Lower lobe of right lung (tissue), 2 donors: ENCODE results near the gene RBBP8NL. TPM values are rescaled to one million over a fixed set of nuclear protein-coding genes. Genes with fewer than 3 reads are reported as not detected.
"Not testable (repeated sequence)": the region's sequence is repeated elsewhere in the genome, so short reads cannot be mapped to it uniquely, and the experiment has no call there.

Experiments
- ATAC-seq, 2 donors: fragments of 200-7000 bp; cut with Tn5 transposase; one replicate each; pipeline ENCODE4 v1.9.1; 2020 to 2022; ENCODE audit warnings: mild to moderate bottlenecking in 2 of 2, moderate library complexity in 2 of 2
- DNase-seq: peaks from one replicate; pipeline ENCODE4 v3.0.0-alpha.2; 2020
- H3K27ac ChIP-seq: fragments of 200-600 bp; one replicate; pipeline ENCODE4 v1.8.0; 2022
- H3K27me3 ChIP-seq: fragments of 200-600 bp; one replicate; pipeline ENCODE4 v1.8.0; 2022; ENCODE audit warnings: low read depth
- H3K36me3 ChIP-seq: fragments of 200-600 bp; one replicate; pipeline ENCODE4 v1.8.0; 2022; ENCODE audit warnings: mild to moderate bottlenecking
- H3K4me1 ChIP-seq: fragments of 200-600 bp; one replicate; pipeline ENCODE4 v1.8.0; 2022
- H3K4me3 ChIP-seq: fragments of 200-600 bp; one replicate; pipeline ENCODE4 v1.8.0; 2022; ENCODE audit warnings: mild to moderate bottlenecking
- H3K9me3 ChIP-seq: fragments of 200-600 bp; one replicate; pipeline ENCODE4 v1.8.0; 2022
- intact Hi-C: fragments of 100-400 bp; cut with DNase I; formaldehyde crosslinking; loops from one replicate; pipeline ENCODE4 v1.11.0; 2022
- total RNA-seq: library from RNA; stranded (reverse); fragmentation: NEBNext Ultra II Directional; extraction: Animal tissue kit (Norgen Biotek cat#: 25700); gene quantifications from one replicate; pipeline ENCODE4 v1.2.1, GENCODE V29; 2021
- TF ChIP-seq, protein P1 (sequence below): fragments of 200-600 bp; IDR thresholded peaks from one replicate; pipeline ENCODE4 v1.8.0; 2022; ENCODE audit warnings: antibody characterized with exemption, mild to moderate bottlenecking
- donor health status: DM: no; HTN: yes; CAD: no; lungs with severe emphysema.

Gene RBBP8NL
- total RNA-seq, 1 donor from 2014 or later: 2.0 TPM

GRCh38 chr20:62429455-62430310 lies 2.3 kb upstream of the RBBP8NL start:
- Histone ChIP-seq H3K9me3 (no peaks in the 10 kb centered on the region), H3K27ac (no peak overlapping the region), H3K4me3 (no peak overlapping the region), H3K4me1 (peaks cover 9% of the 10 kb centered on the region), H3K36me3 (no peaks in the 10 kb centered on the region), H3K27me3 (peaks cover 11% of the 10 kb centered on the region)
- DNase-seq (no peak), ATAC-seq (no peak)
- TF ChIP-seq, protein P1, sequence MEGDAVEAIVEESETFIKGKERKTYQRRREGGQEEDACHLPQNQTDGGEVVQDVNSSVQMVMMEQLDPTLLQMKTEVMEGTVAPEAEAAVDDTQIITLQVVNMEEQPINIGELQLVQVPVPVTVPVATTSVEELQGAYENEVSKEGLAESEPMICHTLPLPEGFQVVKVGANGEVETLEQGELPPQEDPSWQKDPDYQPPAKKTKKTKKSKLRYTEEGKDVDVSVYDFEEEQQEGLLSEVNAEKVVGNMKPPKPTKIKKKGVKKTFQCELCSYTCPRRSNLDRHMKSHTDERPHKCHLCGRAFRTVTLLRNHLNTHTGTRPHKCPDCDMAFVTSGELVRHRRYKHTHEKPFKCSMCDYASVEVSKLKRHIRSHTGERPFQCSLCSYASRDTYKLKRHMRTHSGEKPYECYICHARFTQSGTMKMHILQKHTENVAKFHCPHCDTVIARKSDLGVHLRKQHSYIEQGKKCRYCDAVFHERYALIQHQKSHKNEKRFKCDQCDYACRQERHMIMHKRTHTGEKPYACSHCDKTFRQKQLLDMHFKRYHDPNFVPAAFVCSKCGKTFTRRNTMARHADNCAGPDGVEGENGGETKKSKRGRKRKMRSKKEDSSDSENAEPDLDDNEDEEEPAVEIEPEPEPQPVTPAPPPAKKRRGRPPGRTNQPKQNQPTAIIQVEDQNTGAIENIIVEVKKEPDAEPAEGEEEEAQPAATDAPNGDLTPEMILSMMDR: no peak
- intact Hi-C loops: no loop called here

- no peak overlapping the region for H3K4me3 ChIP-seq
- TF ChIP-seq, protein P1: no peak
- no peaks in the 10 kb centered on the region for H3K36me3 ChIP-seq
- peaks cover 5% of the 10 kb centered on the region for H3K27me3 ChIP-seq
- peaks cover 9% of the 10 kb centered on the region for H3K4me1 ChIP-seq
- H3K9me3 ChIP-seq: no peaks in the 10 kb centered on the region
- H3K27ac ChIP-seq: no peak overlapping the region
- intact Hi-C loops: no loop called here
- DNase-seq (no peak), ATAC-seq (no peak)
These were observed 1.3 kb upstream of the RBBP8NL start for GRCh38 chr20:62428396-62429295.

GRCh38 chr20:62428002-62428372 lies 648 bp upstream of the RBBP8NL start:
- Histone ChIP-seq H3K36me3 (no peaks in the 10 kb centered on the region), H3K4me3 (no peak overlapping the region), H3K27me3 (peaks cover 5% of the 10 kb centered on the region), H3K9me3 (no peaks in the 10 kb centered on the region), H3K4me1 (peaks cover 9% of the 10 kb centered on the region), H3K27ac (peak overlapping the region; percentile 36)
- intact Hi-C loops: no loop called here
- DNase-seq (no peak), ATAC-seq (peak in 1 of 2 donors; percentile 1)
- TF ChIP-seq, protein P1: no peak

- ATAC-seq: peak; percentile 43 to 55
- Histone ChIP-seq H3K4me1 (peaks cover 9% of the 10 kb centered on the region), H3K9me3 (no peaks in the 10 kb centered on the region), H3K27ac (no peak overlapping the region), H3K4me3 (peak overlapping the region; percentile 41), H3K36me3 (no peaks in the 10 kb centered on the region), H3K27me3 (peaks cover 5% of the 10 kb centered on the region)
- TF ChIP-seq, protein P1: no peak
- peak; percentile 69 for DNase-seq
- intact Hi-C loops: no loop called here
These were observed 624 bp downstream of the RBBP8NL start for GRCh38 chr20:62426699-62427131.

GRCh38 chr20:62426059-62426348 lies 1.3 kb downstream of the RBBP8NL start:
- DNase-seq, H3K36me3 ChIP-seq, H3K27ac ChIP-seq, H3K4me1 ChIP-seq, H3K27me3 ChIP-seq, H3K9me3 ChIP-seq, ATAC-seq, intact Hi-C loops, H3K4me3 ChIP-seq: not testable (repeated sequence)
